ENCODE data around the gene ZFP91.

ZFP91 gene

DNA sequence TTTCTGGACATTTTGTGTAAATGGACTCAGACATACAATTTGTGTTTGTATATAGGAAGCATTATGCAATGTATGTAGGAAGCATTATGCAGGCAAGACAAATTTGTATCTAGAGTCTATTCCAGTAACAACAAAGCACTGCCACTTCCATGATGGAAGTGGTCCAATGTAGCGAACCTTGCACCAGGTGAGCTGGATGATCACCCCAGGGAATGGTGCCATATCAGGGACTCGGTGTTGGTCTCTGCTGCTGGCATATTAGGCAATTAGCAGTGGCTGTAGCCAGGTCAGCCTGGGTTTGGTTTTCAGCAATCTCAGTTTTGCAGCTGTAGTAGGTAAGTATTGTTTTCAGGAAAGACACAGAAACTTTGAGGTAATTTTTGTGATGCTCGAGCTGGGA is 12.8 kb downstream of the ZFP91 start:
- no peak for DNase-seq

DNA sequence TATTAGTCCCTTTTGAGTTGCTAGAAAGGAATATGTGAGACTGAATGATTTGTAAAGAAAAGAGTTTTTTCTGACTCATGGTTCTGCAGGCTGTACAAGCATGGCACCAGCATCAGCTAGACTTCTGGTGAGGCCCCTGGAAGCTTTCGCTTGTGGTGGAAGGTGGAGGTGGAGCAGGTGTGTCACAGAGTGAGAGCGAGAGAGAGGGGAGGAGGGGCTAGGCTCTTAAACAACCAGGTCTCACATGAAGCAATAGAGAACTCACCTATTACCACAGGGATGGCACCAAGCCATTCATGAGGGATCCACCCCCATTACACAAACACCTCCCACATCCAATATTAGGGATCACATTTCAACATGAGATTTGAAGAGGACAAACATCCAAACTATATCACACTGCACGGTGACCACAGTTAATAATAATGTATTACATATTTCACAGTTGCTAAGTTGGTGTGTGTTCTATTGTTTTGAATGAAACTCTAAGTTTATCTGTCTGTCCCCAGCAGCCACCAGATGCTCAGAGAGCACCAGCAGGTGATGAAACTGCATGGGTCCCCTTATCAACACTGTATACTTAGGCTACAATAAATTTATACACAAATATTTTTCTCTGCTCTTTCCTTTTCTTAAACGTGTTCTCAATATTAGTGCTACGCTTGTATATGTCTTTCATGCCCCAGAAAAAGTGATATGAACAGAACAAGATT is 14.1 kb downstream of the ZFP91 start:
- DNase-seq = peak; percentile 45 to 69

DNA sequence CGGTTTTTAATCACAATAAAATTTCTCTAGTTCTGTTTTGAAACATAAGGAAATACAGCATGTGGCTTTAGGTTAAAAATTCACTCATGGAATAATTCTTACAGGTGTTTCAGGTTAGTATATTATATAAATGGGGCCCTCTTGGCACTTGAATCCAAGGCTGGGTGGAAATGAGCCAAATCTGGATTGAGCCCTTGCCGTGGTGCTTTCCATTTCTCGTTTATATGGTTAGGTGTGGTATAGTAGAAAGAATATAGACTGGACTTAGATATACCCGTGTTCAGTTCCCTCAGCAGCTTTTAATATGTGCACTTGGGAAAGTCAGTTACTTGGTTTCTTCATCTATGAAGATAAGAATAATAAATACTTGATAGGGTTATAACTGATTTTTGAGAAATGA is 16.0 kb downstream of the ZFP91 start:
- no peak for DNase-seq

DNA sequence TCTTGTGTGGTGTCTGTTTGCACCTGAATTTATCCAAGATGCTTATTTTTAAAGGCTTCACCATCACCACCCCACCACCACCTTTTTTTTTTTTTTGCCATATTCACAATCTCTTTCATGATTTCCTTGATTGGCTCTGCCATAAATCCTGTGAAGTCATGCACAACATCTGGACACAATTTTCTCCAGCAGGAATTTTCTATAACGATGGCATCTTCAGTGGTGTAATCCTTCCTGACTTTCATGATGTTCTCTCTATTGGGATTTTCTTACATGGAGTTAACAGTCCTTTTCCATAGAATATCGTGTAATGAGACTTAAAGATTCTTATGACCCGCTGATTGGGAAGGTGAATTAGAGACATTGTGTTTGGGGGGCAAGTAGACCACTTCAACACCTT is 17.8 kb downstream of the ZFP91 start:
- DNase-seq = no peak

DNA sequence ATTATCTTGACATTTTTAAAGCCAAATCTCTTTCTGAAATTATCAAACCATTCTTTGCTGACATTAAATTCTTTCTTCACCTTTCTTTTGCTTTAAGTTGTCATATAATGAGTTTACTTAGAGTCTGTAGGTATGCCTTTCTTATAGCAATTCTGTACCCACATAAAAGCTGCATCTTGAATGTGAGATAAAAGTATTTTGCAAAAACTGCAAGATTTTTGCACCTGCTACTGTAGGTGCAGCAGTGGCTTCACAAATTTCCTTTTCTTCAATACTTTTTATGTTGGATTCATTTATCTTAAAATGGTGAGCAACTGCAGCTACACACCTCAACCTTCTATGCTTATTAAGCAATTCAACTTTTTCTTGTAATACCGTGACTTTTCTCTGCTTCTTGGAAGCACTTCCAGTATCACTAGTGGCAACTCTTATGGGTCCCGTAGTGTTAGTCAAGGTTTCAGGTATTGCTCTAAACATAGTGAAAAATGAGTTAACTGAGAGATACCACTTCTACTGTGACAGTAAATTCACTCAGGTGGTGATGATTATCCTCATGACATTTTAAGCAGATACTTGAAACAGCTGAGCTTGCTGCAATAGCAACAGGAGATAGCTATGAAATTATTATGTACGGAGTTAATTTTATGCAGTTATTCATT is 18.8 kb downstream of the ZFP91 start:
- no peak for DNase-seq

DNA sequence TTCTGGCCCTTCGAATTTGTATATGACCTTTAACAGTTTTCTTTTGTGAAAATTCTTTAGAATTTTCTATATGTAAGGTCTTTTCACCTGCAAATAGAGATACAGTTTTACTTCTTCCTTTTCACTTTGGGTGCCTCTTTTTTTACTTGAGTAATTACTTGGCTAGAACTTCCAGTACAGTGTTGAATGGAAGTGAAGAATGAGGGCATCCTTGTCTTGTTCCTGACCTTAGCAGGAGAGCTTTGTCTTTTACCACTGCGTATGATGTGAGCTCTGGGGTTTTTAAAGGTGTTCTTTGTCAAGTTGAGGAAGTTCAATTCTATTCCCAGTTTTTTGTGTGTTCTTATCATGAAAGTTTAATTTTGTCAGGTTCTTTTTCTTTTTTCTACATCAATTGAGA is 21.6 kb downstream of the ZFP91 start:
- DNase-seq = no peak

DNA sequence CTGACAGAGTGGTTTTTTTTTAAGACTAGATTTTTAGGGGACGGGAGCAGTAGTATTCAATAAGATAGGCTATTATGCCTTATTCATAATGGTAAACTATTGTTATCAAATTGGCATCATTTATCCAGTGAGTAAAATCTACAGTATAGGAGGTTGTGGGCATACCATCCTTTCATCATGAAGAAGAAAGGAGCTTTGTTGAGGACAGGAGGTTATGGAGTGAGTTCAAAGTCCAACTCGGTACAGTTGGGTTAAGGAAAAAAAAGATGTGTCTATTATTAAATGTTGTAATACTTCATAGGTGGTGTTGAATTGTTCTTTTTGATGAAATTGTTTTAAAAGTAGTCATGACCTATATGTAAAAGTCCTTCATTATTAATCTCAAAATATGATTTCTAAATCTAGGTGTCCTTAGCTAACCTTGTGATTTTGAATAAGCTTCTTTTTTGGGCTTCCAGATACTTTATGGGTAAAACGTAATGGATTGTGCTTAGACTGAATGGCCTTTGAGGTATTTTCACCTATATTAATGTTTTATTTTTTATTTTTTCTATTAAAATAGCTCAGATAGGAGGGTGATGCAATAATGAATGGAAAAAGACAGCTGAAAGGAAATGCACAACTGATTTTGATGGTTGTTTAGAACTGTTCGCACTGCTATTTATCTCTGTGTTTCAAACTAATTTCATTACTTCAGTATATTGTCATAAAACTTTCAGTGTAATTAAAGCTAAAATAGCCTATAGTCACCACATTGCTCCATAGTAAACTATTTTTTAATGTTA is 28.3 kb downstream of the ZFP91 start:
- no peak for DNase-seq

DNA sequence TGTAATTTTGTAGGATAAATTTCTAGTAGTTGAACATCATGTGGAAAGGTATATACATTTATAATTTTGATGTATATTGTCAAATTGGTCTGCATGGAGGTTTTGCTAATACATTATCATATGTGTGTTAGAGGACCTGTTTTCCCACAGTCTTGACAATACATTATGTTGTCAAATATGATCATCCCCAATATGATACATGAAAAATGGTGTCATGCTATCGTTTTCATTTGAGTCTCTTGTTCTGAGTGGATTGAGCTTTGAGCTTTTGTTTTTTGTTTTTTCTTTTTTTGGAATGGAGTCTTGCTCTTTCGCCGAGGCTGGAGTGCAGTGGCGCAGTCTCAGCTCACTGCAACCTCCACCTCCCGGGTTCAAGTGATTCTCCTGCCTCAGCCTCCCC is 29.5 kb downstream of the ZFP91 start:
- no peak for DNase-seq

DNA sequence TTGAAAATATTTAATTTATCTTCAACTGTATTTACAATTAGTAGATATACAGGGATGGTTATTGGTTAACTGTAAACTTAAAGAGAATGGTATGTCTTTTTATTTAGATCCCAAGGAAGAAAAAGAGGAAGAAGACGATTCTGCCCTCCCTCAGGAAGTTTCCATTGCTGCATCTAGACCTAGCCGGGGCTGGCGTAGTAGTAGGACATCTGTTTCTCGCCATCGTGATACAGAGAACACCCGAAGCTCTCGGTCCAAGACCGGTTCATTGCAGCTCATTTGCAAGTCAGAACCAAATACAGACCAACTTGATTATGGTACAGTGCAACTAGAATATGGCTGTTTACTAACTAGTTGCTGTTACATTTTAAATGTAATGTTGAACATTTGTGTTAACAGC is 30.9 kb downstream of the ZFP91 start:
- no peak for DNase-seq

DNA sequence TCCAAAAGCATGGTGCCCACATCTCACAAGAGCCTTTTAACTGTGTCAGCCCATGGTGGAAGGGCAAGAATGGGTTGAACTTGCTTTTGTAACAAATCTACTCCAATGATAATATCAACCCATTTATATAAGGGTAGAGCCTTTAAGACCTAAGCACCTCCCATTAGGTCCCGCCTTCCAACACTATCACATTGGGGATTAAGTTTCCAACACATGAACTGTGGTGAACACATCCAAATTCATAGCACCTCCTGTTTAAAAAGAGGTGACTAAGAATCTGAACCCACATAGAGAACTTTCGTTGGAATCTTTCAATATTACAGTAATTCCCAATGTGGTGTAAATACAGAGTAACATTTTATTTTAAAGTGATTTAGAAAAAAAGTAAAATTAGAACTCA is 34.4 kb downstream of the ZFP91 start:
- no peak for DNase-seq

DNA sequence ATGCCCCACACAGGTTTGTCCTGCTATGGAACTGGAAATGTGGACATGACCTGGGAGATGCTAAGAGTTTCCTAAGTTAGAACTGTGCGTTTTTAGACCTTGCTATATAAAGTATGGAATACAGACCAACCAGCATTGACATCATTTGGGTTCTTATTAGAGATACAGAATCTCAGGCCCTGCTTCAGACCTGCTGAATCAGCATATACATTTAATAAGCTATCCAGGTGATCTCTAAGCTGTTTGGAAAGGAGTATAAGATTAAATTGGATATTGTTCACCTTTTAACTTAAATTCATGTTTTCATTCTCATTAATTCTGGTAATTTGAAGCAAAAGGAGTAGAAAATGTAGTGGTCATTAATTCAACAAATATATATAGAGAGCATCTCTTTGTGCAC is 36.7 kb downstream of the ZFP91 start:
- no peak for DNase-seq

DNA sequence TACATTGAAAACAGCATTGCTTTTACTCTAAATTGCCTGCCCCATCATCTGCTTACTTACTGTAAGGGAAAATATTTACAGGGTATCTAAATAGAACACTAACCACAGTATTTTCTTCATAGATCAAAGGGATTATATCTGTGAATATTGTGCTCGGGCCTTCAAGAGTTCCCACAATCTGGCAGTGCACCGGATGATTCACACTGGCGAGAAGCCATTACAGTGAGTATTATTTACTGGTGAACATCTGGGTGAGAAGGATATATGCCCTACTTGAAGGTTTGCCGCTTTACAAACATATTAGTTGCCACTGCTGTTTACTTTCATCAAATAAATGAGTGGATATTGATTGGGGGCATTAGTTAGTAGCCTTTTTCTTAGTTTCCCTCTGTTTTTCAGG is 37.7 kb downstream of the ZFP91 start:
- DNase-seq = no peak

DNA sequence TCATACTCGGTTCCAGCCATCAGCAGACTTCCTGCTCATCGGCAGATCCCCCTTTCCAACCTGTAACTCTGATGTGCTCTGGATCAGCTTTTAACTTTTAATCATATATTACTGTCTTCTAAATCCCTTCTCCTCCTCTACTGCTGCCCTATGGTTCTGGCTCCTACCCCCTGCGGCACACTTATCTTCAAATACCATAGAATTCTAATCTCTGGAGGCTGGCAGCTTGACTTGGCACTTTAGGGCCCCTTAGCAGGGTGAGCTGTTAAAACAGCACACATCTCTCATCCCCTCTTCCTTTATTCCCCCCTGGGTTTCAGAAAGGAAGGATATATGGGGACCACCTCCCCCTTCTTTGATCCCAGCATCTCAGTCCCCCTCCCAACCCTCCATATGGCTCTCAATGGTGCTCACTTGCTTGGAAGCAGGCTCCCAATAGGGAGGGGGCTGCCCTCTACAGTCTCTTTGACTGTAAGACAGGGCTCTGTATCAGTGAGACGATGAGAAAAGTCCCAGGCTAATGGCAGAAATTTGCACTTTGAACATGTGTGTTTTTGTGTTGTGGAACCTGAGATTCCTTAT is 39.2 kb downstream of the ZFP91 start:
- no peak for DNase-seq

DNA sequence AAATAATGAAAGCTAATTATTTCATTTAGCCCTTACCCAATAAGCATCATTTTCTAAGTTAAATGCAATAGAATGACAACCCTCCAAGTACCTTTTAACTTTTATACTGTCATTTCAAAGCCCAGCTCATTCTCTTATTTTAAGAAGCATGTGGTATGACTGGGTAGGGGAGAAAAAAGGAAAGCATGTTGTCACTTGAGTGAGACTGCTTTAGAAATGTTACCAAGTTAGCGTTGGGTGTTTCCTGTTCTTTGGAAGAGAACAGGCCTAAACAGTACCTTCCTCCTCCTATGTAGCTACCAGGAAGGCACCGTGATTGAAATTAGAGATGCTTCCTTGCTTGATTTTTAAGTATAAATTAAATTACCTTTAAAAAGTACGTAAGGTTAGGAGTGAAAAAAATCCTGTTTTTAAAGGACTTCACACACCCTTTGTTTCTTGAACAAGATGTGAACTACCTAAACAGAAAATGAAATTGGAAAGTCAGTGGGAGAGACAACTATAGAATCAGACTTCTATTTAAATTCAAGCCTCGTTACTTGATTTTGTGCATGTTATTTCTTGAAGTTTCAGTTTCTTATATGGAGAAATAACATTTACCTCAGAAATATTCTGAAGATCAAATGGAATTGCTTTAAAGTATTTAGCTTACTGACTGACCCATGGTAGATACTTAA is 42.9 kb downstream of the ZFP91 start:
- no peak for DNase-seq

DNA sequence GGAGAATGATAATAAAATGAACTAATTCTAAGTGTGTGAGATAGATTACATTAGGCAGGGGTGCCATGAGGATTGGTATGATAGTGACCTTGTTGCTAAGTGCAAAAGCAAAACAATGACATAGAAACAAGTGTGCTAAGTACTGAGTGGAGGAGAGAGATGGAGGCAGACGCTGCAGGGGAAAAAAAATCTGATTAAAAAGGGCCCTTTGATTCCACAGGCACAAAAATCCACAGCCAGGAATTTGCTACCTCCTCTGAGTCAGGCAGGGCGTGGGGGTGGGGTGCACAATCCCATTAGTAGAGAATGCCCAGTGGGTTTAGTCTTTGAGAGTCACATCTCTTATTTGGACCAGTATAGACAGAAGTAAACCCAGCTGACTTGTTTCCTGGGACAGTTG is 43.5 kb downstream of the ZFP91 start, which contains the start of gene CNTF:
Gene CNTF, plus strand, starts transcription at position 322 of the 400 bp plus-strand sequence. CDS start 88 bp downstream, outside the sequence.
- no peak for DNase-seq

DNA sequence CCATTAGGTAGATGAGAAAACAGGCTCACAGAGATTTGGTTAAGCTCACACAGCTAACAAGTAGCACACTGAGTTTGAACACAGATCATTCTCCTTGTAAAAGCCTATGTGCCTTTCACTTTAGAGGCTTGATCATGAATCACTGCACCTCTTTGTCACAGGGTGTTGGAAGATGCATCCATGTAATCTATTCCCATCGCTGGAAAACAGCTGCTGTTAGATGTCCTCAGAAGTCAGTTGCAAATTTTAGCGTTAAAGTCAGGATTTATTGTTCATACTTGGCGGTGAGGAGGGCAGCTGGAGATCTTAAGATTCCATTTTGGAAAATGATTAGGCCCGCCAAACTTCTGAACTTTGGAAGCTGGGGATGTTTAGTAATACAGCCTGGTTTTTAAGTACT is 46.2 kb downstream of the ZFP91 start:
- no peak for DNase-seq

DNA sequence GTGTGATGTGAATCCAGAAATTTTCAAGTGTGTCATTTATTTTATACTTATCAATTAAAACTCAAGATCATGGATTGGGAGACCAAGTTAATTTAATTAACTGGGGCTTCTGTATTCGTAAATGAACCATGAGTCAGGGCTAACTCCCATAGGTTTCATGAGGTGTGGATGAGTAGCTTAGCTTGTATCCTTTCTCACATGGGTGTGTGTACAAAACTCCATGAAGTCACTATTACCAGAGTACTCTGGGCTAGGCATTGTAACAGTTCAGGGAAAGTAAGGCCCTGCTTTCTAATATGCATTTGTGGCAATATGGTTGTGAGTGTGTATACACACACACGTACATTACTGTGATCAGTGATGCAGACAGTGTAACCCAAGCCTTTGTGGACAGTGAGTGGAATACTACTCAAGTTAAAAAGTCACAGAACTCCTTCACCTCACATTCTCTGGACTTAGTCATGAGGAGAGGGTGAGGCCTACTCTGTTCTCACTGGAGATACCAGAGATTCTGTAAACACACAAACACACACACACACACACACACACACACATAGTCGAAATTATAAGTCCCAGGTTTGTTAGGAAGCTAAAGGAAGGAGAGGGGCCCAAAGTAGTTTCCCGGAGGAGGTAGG is 47.1 kb downstream of the ZFP91 start:
- DNase-seq = no peak

DNA sequence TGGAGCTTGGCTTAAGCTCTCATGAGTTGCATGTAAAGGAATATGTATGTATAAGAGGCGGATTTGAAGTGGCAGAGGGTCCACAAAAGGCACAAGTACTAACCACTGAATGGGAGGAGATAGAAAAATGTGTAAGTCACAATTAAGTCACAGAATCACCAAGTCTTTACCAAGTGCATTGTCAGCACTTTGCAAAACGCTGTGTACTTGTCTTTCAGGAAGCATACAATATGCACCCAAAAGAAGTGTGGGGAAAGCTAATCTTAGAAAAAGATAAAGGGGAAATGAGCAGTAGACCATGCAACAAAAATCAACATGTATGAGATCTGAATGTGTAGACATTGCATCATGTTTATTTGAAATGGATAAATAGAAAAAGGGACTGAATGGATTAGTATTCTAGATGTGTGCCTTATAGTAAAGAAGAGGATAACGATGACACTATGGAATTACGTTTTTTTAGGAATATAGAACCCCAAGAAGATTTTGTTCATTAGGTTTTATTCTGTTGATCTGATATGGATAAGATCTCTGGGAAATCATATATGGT is 48.1 kb downstream of the ZFP91 start:
- no peak for DNase-seq

DNA sequence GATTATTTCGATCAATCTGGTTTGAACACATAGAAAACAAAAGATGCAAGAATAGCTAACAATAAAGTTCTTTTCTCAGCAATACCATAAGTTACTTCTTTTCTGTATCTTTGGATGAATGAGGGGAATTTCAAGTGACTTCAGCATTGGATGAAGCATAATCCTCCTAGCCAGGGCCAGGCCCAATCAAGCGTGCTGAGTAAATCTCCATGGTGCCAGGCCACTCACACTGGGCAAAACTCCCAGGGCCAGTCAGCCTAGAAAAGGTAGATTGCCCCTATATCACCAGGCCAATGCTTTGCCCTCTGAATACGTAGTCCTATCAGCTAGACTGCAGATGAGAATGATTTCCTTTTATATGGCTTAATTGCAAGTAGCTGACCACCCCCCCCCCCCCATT is 49.6 kb downstream of the ZFP91 start:
- DNase-seq = no peak

DNA sequence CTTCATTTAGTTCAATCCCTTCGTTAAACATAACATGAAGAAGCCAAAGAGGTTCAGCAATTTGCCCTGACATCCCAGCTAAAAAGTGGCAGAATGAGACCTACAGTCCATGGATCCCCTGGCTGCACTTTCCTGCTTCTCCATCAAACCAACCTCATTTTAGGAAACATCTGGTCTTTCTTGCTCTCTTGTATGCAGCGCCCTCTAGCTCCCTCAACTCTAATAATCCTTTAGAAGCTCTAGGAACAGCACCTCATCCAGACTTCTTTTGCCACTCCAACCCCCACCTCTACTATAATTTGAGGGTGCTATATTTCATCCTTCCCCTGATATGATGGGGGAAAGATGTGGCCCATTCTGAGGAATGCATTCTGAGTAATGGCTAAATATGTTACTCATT is 51.0 kb downstream of the ZFP91 start:
- peak in 1 of 2 experiments; percentile 23 for DNase-seq

DNA sequence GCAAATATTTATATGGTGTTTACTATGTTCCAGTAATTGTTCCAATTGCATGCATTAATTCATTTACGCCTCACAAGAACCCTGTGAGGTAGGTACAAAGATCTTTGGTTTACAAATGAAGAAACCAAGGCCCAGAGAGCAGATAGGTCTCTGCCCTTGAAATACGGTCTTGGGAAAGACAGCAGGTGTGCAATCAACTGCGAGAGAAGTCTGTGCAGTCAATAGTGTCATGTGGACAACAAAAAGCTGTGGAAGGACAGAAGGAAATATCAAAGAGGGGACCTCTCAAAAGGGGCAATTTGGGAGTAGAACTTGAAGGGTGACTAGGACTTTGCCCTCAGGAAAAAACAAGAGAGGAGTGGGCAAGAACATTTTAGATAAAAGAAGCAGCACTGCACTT is 52.5 kb downstream of the ZFP91 start:
- DNase-seq = no peak

DNA sequence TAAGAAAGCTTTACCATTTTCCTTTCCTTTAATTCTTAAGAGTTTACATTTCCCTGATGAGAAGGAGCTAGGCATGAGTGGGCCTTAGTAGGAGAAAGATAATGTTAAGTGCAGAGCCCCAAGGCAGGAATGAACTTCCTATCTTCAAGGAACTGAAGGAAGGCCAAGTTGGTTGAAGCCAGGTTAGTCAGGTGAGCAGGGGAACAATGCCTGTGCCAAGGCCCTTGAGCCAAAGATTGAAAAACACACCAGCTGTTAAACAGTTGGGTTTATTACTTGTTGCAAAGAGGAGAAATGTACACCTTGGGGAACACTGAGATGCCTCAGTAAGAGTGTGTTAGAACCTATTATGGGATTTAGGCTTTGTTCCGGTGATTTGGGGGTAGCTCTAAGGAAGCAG is 53.6 kb downstream of the ZFP91 start:
- DNase-seq = no peak

Measured in NCI-H2081 (cell line).